B cell (primary cell): Measurements from ENCODE around the gene EIF2D.
A peak's percentile ranks its signal among the peaks of the same experiment; 100 is the strongest.

Experiments
- CTCF ChIP-seq: fragments of 200-600 bp; IDR thresholded peaks from one replicate; pipeline ENCODE4 v1.8.0; 2022; ENCODE audit warnings: antibody characterized with exemption, mild to moderate bottlenecking
- EZH2 ChIP-seq: IDR thresholded peaks from 2 replicates; pipeline ENCODE4 v1.6.1; 2012; ENCODE audit warnings: borderline replicate concordance, low read depth, mild to moderate bottlenecking, moderate library complexity, low read length; ENCODE audit not compliant: insufficient read depth, poor library complexity, severe bottlenecking

- TF ChIP-seq CTCF = peak; percentile 66
- TF ChIP-seq EZH2 = no peak
These were observed 22.1 kb downstream of the EIF2D start for GRCh38 chr1:206590025-206590758.
